PFSK-1 (cell line): ENCODE data around the gene UACA.

ENCODE experiments used
- POLR2AphosphoS5 ChIP-seq: IDR thresholded peaks from 2 replicates; pipeline ENCODE4 v1.6.1; 2012; ENCODE audit warnings: low read depth, mild to moderate bottlenecking, control low read depth, low read length, moderate library complexity
- REST ChIP-seq, 2 experiments: IDR thresholded peaks; 2 replicates each; pipeline versions ENCODE4 v1.6.1 to v1.8.0; 2011 to 2012; ENCODE audit warnings: low read depth in 2 of 2, low read length in 2 of 2, control low read depth in 1 of 2, inconsistent platforms in 1 of 2, mild to moderate bottlenecking in 1 of 2, moderate library complexity in 1 of 2; ENCODE audit not compliant: insufficient read depth in 1 of 2
- SIN3A ChIP-seq: IDR thresholded peaks from 2 replicates; pipeline ENCODE4 v1.6.1; 2012; ENCODE audit warnings: mild to moderate bottlenecking, low read length, moderate library complexity, borderline replicate concordance; ENCODE audit not compliant: insufficient read depth

- TF ChIP-seq REST (IDR thresholded peaks at IDR 0.05; ENCODE audit: insufficient read depth in 1 of 2, low read depth in 2 of 2, low read length in 2 of 2) (no peak), SIN3A (no peak), POLR2AphosphoS5 (no peak)
Observed at GRCh38 chr15:70687482-70687881, 75.9 kb downstream of the UACA start.
